DND-41 (cell line): Measurements from ENCODE around the gene THSD4.

Source experiments
- ATAC-seq: fragments of 200-7000 bp; cut with Tn5 transposase; 3 replicates; pipeline ENCODE4 v1.9.1; 2021; ENCODE audit warnings: low read depth; ENCODE audit not compliant: insufficient read depth
- DNase-seq: peaks from one replicate; pipeline ENCODE4 v3.0.0-alpha.2; 2020
- H2AFZ ChIP-seq: 2 replicates; pipeline ENCODE4 v1.6.0; 2012; ENCODE audit warnings: low read depth, low read length
- H3K27ac ChIP-seq: 2 replicates; pipeline ENCODE4 v1.5.1; 2012; ENCODE audit warnings: low read length, inconsistent platforms
- H3K27me3 ChIP-seq: fragments of 200-600 bp; sonication (generic); 2 replicates; pipeline ENCODE4 v1.6.0; 2012; ENCODE audit warnings: low read length, mild to moderate bottlenecking, inconsistent platforms; ENCODE audit not compliant: insufficient read depth, poor library complexity
- H3K36me3 ChIP-seq: 2 replicates; pipeline ENCODE4 v1.5.1; 2012; ENCODE audit warnings: low read length, inconsistent platforms; ENCODE audit not compliant: insufficient read depth
- H3K4me1 ChIP-seq: 2 replicates; pipeline ENCODE4 v1.5.1; 2012; ENCODE audit warnings: mild to moderate bottlenecking, low read length; ENCODE audit not compliant: insufficient read depth
- H3K4me2 ChIP-seq: 2 replicates; pipeline ENCODE4 v1.6.0; 2012; ENCODE audit warnings: mild to moderate bottlenecking, moderate library complexity, low read length, inconsistent platforms; ENCODE audit not compliant: insufficient read depth
- H3K4me3 ChIP-seq, 2 experiments: fragments of 200-600 bp in 1 of 2; shearing (Covaris generic) in 1 of 2; 2 replicates each; pipeline ENCODE4 v1.5.1; 2012 to 2016; ENCODE audit warnings: inconsistent platforms in 2 of 2, low read length in 2 of 2, mild to moderate bottlenecking in 2 of 2, low read depth in 1 of 2, moderate library complexity in 1 of 2
- H3K79me2 ChIP-seq: 2 replicates; pipeline ENCODE4 v1.6.0; 2012; ENCODE audit warnings: low read length, inconsistent platforms; ENCODE audit not compliant: insufficient read depth
- H3K9ac ChIP-seq: 2 replicates; pipeline ENCODE4 v1.6.0; 2012; ENCODE audit warnings: low read depth, mild to moderate bottlenecking, inconsistent platforms, low read length, moderate library complexity
- H3K9me3 ChIP-seq: 2 replicates; pipeline ENCODE4 v1.5.1; 2012; ENCODE audit warnings: low read length, moderate library complexity, mild to moderate bottlenecking, inconsistent platforms; ENCODE audit not compliant: insufficient read depth, severe bottlenecking
- H4K20me1 ChIP-seq: 2 replicates; pipeline ENCODE4 v1.6.0; 2012; ENCODE audit warnings: low read length; ENCODE audit not compliant: insufficient read depth
- CTCF ChIP-seq: IDR thresholded peaks from 2 replicates; pipeline ENCODE4 v1.5.1; 2012; ENCODE audit warnings: borderline replicate concordance, low read length, moderate library complexity, mild to moderate bottlenecking; ENCODE audit not compliant: poor library complexity, severe bottlenecking; ENCODE audit errors: extremely low read depth
- EZH2 ChIP-seq: IDR thresholded peaks from 3 replicates; pipeline ENCODE4 v1.6.1; 2012; ENCODE audit warnings: borderline replicate concordance, low read depth, mild to moderate bottlenecking, moderate library complexity, low read length, inconsistent platforms; ENCODE audit not compliant: severe bottlenecking

THSD4 gene

GRCh38 chr15:71512682-71513006 is 397.4 kb downstream of the THSD4 start:
- no peak for DNase-seq

GRCh38 chr15:71515375-71516186 is 400.3 kb downstream of the THSD4 start:
- no peak overlapping the region for H3K9ac ChIP-seq
- H2AFZ ChIP-seq = no peak overlapping the region
- H3K27me3 ChIP-seq = peaks cover 4% of the 10 kb centered on the region
- no peak overlapping the region for H3K4me2 ChIP-seq
- H4K20me1 ChIP-seq = no peaks in the 10 kb centered on the region
- TF ChIP-seq EZH2 (no peak), CTCF (no peak)
- no peaks in the 10 kb centered on the region for H3K36me3 ChIP-seq
- H3K4me1 ChIP-seq = no peaks in the 10 kb centered on the region
- H3K9me3 ChIP-seq = no peaks in the 10 kb centered on the region
- no peak for DNase-seq
- no peak overlapping the region for H3K4me3 ChIP-seq
- no peak for ATAC-seq
- no peak overlapping the region for H3K27ac ChIP-seq
- no peaks in the 10 kb centered on the region for H3K79me2 ChIP-seq

More at GRCh38 chr15:71512682-71513006, 397.4 kb downstream of the THSD4 start:
- no peaks in the 10 kb centered on the region for H4K20me1 ChIP-seq
- no peaks in the 10 kb centered on the region for H3K36me3 ChIP-seq
- H3K4me3 ChIP-seq = no peak overlapping the region
- no peak for ATAC-seq
- TF ChIP-seq EZH2 (no peak), CTCF (no peak)
- no peaks in the 10 kb centered on the region for H3K9me3 ChIP-seq
- H2AFZ ChIP-seq = no peak overlapping the region
- H3K4me2 ChIP-seq = no peak overlapping the region
- H3K27me3 ChIP-seq = peaks cover 4% of the 10 kb centered on the region
- H3K9ac ChIP-seq = no peak overlapping the region
- H3K27ac ChIP-seq = no peak overlapping the region
- no peaks in the 10 kb centered on the region for H3K4me1 ChIP-seq
- H3K79me2 ChIP-seq = no peaks in the 10 kb centered on the region

- Histone ChIP-seq H3K4me1 (no peaks in the 10 kb centered on the region), H3K27ac (no peak overlapping the region), H3K4me3 (no peak overlapping the region), H3K4me2 (no peak overlapping the region), H3K36me3 (no peaks in the 10 kb centered on the region), H4K20me1 (no peaks in the 10 kb centered on the region), H3K9ac (no peak overlapping the region), H3K9me3 (no peaks in the 10 kb centered on the region), H2AFZ (no peak overlapping the region), H3K27me3 (peaks cover 4% of the 10 kb centered on the region), H3K79me2 (no peaks in the 10 kb centered on the region)
- no peak for DNase-seq
- no peak for ATAC-seq
- TF ChIP-seq EZH2 (no peak), CTCF (no peak)
Measured at GRCh38 chr15:71517751-71518150, 402.5 kb downstream of the THSD4 start.

- DNase-seq (no peak), ATAC-seq (no peak)
- Histone ChIP-seq H3K4me2 (no peak overlapping the region), H3K9me3 (no peaks in the 10 kb centered on the region), H3K27me3 (peaks cover 4% of the 10 kb centered on the region), H2AFZ (no peak overlapping the region), H3K9ac (no peak overlapping the region), H3K27ac (no peak overlapping the region), H3K4me1 (no peaks in the 10 kb centered on the region), H4K20me1 (no peaks in the 10 kb centered on the region), H3K79me2 (no peaks in the 10 kb centered on the region), H3K36me3 (no peaks in the 10 kb centered on the region), H3K4me3 (no peak overlapping the region)
- TF ChIP-seq EZH2 (no peak), CTCF (no peak)
Measured at GRCh38 chr15:71518661-71519060, 403.4 kb downstream of the THSD4 start.
